Neural cell (in vitro differentiated cells): ENCODE results near the gene ESF1.

ENCODE experiments used
- CTCF ChIP-seq: fragments of 450-650 bp; IDR thresholded peaks from 2 replicates; pipeline ENCODE4 v1.5.1; 2014; ENCODE audit warnings: antibody characterized with exemption, mild to moderate bottlenecking, moderate library complexity; ENCODE audit not compliant: poor library complexity, severe bottlenecking
- EP300 ChIP-seq: fragments of 450-650 bp; conservative IDR thresholded peaks from 2 replicates; pipeline ENCODE4 v1.6.1; 2014; ENCODE audit warnings: antibody characterized with exemption, mild to moderate bottlenecking, moderate library complexity; ENCODE audit not compliant: poor library complexity, severe bottlenecking
- EZH2 ChIP-seq: fragments of 200-600, 300-800 bp; shearing (Covaris generic), sonication (generic); IDR thresholded peaks from 2 replicates; pipeline ENCODE4 v1.6.1; 2014; ENCODE audit warnings: antibody characterized with exemption, low read length, borderline replicate concordance, mild to moderate bottlenecking; ENCODE audit not compliant: insufficient read depth, poor library complexity, severe bottlenecking
- POLR2AphosphoS5 ChIP-seq: IDR thresholded peaks from 2 replicates; pipeline ENCODE4 v1.6.1; 2012
- RAD21 ChIP-seq: fragments of 450-650 bp; conservative IDR thresholded peaks from 2 replicates; pipeline ENCODE4 v1.6.1; 2014; ENCODE audit warnings: antibody characterized with exemption, mild to moderate bottlenecking, moderate library complexity
- REST ChIP-seq: IDR thresholded peaks from 2 replicates; pipeline ENCODE4 v1.6.1; 2012; ENCODE audit warnings: borderline replicate concordance

- TF ChIP-seq EP300: no peak
- TF ChIP-seq CTCF: no peak
- no peak for TF ChIP-seq EZH2
- no peak for TF ChIP-seq POLR2AphosphoS5
- no peak for TF ChIP-seq RAD21
- TF ChIP-seq REST: no peak
These were observed 61.7 kb downstream of the ESF1 start for GRCh38 chr20:13723011-13723410.
